Measurements from ENCODE around the gene ADO.
A peak's percentile ranks its signal among the peaks of the same experiment; 100 is the strongest.
"Not testable (repeated sequence)": the region's sequence is repeated elsewhere in the genome, so short reads cannot be mapped to it uniquely, and the experiment has no call there.

Gene ADO

GRCh38 chr10:62804356-62805230, at the start of gene ADO:
Gene ADO (plus strand): TSS chr10:62804720. CDS start chr10:62805060, 340 bp downstream.
- peak; percentile 86 for DNase-seq

GRCh38 chr10:62754963-62755362, 49.6 kb upstream of the ADO start:
- DNase-seq: no peak

GRCh38 chr10:62755662-62756653, 48.6 kb upstream of the ADO start:
- no peak for DNase-seq

GRCh38 chr10:62759599-62760175, 44.8 kb upstream of the ADO start:
- no peak for DNase-seq

- DNase-seq: no peak
Measured at GRCh38 chr10:62760401-62760800, 44.1 kb upstream of the ADO start.

GRCh38 chr10:62761115-62761514, 43.4 kb upstream of the ADO start:
- peak in 1 of 2 experiments; percentile 31 for DNase-seq

- no peak for DNase-seq
Measured at GRCh38 chr10:62763155-62763554, 41.4 kb upstream of the ADO start.

GRCh38 chr10:62764011-62764410, 40.5 kb upstream of the ADO start:
- no peak for DNase-seq

GRCh38 chr10:62765726-62766125, 38.8 kb upstream of the ADO start:
- no peak for DNase-seq

- DNase-seq: no peak
Measured at GRCh38 chr10:62766386-62766785, 38.1 kb upstream of the ADO start.

GRCh38 chr10:62769574-62770242, 34.8 kb upstream of the ADO start:
- DNase-seq: no peak

- DNase-seq: no peak
Measured at GRCh38 chr10:62772186-62772974, 32.1 kb upstream of the ADO start.

- no peak for DNase-seq
Measured at GRCh38 chr10:62778125-62778524, 26.4 kb upstream of the ADO start.

GRCh38 chr10:62779487-62780248, 24.9 kb upstream of the ADO start:
- DNase-seq: peak; percentile 82 to 85

GRCh38 chr10:62784537-62784936, 20.0 kb upstream of the ADO start:
- not testable (repeated sequence) for DNase-seq

GRCh38 chr10:62788285-62788684, 16.2 kb upstream of the ADO start:
- not testable (repeated sequence) for DNase-seq

- DNase-seq: no peak
Measured at GRCh38 chr10:62788861-62789467, 15.6 kb upstream of the ADO start.

GRCh38 chr10:62790019-62790555, 14.4 kb upstream of the ADO start:
- DNase-seq: no peak

GRCh38 chr10:62790571-62790970, 13.9 kb upstream of the ADO start:
- DNase-seq: no peak

- no peak for DNase-seq
Measured at GRCh38 chr10:62792261-62792660, 12.3 kb upstream of the ADO start.

Measured in activated T-cell treated with anti-CD3 and anti-CD28 coated beads, Interleukin-2, amount 50 U/mL, for 48 hours (primary cell).